Heart left ventricle (tissue), 16 donors: ENCODE measurements around the gene CTNNA3. TPM values are rescaled to one million over a fixed set of nuclear protein-coding genes. Genes with fewer than 3 reads are reported as not detected.

ENCODE experiments used
- ATAC-seq, 4 donors: fragments of 200-7000 bp; cut with Tn5 transposase; one replicate each; pipeline ENCODE4 v1.9.1; 2020 to 2022; ENCODE audit warnings: moderate library complexity in 4 of 4, mild to moderate bottlenecking in 3 of 4, moderate number of reproducible peaks in 1 of 4
- DNase-seq, 5 donors: peaks; one replicate each; pipeline ENCODE4 v3.0.0-alpha.2; 2020
- H3K27ac ChIP-seq, 12 donors: fragments of 200-600 bp; sonication (generic) in 4 of 12; one replicate each; pipeline versions ENCODE4 v1.5.0 to v1.8.0; 2016 to 2022; ENCODE audit warnings: mild to moderate bottlenecking in 2 of 12
- H3K27me3 ChIP-seq, 9 donors: fragments of 200-600 bp; sonication (generic) in 2 of 9; one replicate each; pipeline versions ENCODE4 v1.5.1 to v1.8.0; 2016 to 2022; ENCODE audit warnings: mild to moderate bottlenecking in 3 of 9
- H3K36me3 ChIP-seq, 9 donors: fragments of 200-600 bp; sonication (generic) in 2 of 9; one replicate each; pipeline versions ENCODE4 v1.5.0 to v1.8.0; 2018 to 2022; ENCODE audit warnings: mild to moderate bottlenecking in 2 of 9
- H3K4me1 ChIP-seq, 12 donors: fragments of 200-600 bp; sonication (generic) in 4 of 12; one replicate each; pipeline versions ENCODE4 v1.5.0 to v1.8.0; 2016 to 2022; ENCODE audit warnings: mild to moderate bottlenecking in 3 of 12
- H3K4me3 ChIP-seq, 12 donors: fragments of 200-600 bp; sonication (generic) in 4 of 12; one replicate each; pipeline versions ENCODE4 v1.5.0 to v1.8.0; 2017 to 2022; ENCODE audit warnings: mild to moderate bottlenecking in 9 of 12, moderate library complexity in 4 of 12
- H3K9me3 ChIP-seq, 12 donors: fragments of 200-600 bp; sonication (generic) in 4 of 12; one replicate each; pipeline versions ENCODE4 v1.5.0 to v1.8.0; 2016 to 2022; ENCODE audit warnings: mild to moderate bottlenecking in 1 of 12
- POLR2A ChIP-seq, 2 donors: fragments of 450-650 bp; IDR thresholded peaks; one replicate each; pipeline ENCODE4 v1.6.1; 2017; ENCODE audit warnings: antibody characterized with exemption in 2 of 2, mild to moderate bottlenecking in 2 of 2, moderate library complexity in 2 of 2
- WGBS, 4 donors: extraction: QIAGEN DNeasy Blood & Tissue Kit in 2 of 4; methylation state at CpG; one replicate each; pipeline versions ENCODE4 v1.1.5 to v1.1.7; 2013 to 2018; 5-methylcytosine and 5-hydroxymethylcytosine counted together
- intact Hi-C, 10 donors: fragments of 100-400 bp; cut with DNase I; formaldehyde crosslinking; loops; one replicate each; pipeline versions ENCODE4 v1.11.1 to v1.14.2; 2022
- polyA plus RNA-seq, 2 donors: library from polyadenylated mRNA; stranded (reverse); fragments of 200-250 nt; gene quantifications; one replicate each; pipeline ENCODE4 v1.2.3, GENCODE V29; 2013
- total RNA-seq, 9 donors: library from RNA; depleted of rRNA in 2 of 9; stranded (reverse); fragments of >200 nt in 2 of 9; fragmentation: NEBNext Ultra II Directional in 3 of 9; extraction: Animal tissue kit (Norgen Biotek cat#: 25700) in 3 of 9; gene quantifications; one replicate each; pipeline versions ENCODE4 v1.1.0 to v1.2.4, GENCODE V29; 2016 to 2023
- TF ChIP-seq, protein P1 (sequence below), 12 donors: fragments of 200-600 bp; sonication (generic) in 4 of 12; IDR thresholded peaks; one replicate each; pipeline versions ENCODE4 v1.5.0 to v1.8.0; 2018 to 2022; ENCODE audit warnings: antibody characterized with exemption in 12 of 12, mild to moderate bottlenecking in 5 of 12
- donor health status: ischemic (EF 13 %, LVEDD 7.1; RV severe dilation, severe dysfunction).
- donor health status: healthy with polysubstance abuse.
- donor health status: DM: no; HTN: yes; CAD: no.
- donor health status: DM: no; HTN: no; CAD: no.
- donor health status: ischemic (EF 25% LVEDD 6.9; RV normal size, moderate dysfunction).
- donor health status: ischemic (EF 25% LVEDD 5.7; RV mildly dilated, moderate dysfunction).
- donor health status: healthy.
- donor health status: DM: yes; HTN: yes; CAD: no.
- donor health status: ischemic (EF 35%, LVEDD 5.7; RV mildly dilated, moderate dysfunction).
- donor health status: nonischemic (EF 11% LVEDD 7.7; RV severe dilation, severe dysfunction).
- donor health status: DM: yes; HTN: yes; CAD: no.
- donor health status: PGD.
- donor health status: ischemic (EF 29% LVEDD 5.4; RV normal size, mild dysfunction).
- donor health status: nonischemic (EF 23%, LVEDD 6.1; RV moderate dilation, normal function).

Gene CTNNA3
- total and polyA plus RNA-seq, 11 donors = 4.8 to 200 (median 99.0) TPM

DNA sequence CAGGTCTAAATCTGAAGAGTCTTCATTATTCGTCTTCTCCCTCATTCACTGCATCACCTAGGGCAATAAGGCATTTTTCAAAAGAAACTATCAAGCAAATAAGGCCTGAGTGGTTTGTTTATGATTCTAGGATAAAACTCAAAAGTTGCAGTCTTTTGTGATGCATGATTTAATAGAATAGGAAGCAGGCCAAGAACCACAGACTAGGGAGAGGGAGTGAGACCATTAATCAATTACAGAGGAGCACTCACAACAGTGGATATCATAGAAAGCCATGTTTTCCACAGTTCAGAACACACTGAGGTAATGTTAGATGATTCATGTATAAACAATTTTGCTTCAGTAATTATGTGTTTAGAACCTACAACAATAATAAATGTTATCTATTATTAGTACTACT is 858.0 kb downstream of the CTNNA3 start:
- 91 to 100% (median 94%) methylated on average over 1 of the region's 1 CpG for WGBS, 4 donors
- ATAC-seq = no peak
- Histone ChIP-seq H3K36me3 (no peaks in the 10 kb centered on the region), H3K27ac (no peak overlapping the region), H3K9me3 (no peaks in the 10 kb centered on the region), H3K4me1 (peaks cover 0 to 26% (median 2%) of the 10 kb centered on the region in 12 donors), H3K4me3 (no peak overlapping the region), H3K27me3 (no peaks in the 10 kb centered on the region)
- TF ChIP-seq, protein P1, sequence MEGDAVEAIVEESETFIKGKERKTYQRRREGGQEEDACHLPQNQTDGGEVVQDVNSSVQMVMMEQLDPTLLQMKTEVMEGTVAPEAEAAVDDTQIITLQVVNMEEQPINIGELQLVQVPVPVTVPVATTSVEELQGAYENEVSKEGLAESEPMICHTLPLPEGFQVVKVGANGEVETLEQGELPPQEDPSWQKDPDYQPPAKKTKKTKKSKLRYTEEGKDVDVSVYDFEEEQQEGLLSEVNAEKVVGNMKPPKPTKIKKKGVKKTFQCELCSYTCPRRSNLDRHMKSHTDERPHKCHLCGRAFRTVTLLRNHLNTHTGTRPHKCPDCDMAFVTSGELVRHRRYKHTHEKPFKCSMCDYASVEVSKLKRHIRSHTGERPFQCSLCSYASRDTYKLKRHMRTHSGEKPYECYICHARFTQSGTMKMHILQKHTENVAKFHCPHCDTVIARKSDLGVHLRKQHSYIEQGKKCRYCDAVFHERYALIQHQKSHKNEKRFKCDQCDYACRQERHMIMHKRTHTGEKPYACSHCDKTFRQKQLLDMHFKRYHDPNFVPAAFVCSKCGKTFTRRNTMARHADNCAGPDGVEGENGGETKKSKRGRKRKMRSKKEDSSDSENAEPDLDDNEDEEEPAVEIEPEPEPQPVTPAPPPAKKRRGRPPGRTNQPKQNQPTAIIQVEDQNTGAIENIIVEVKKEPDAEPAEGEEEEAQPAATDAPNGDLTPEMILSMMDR (IDR thresholded peaks at IDR 0.05) = no peak
- no peak for TF ChIP-seq POLR2A (IDR thresholded peaks at IDR 0.05)
- intact Hi-C loops = no loop called here
- DNase-seq = no peak

DNA sequence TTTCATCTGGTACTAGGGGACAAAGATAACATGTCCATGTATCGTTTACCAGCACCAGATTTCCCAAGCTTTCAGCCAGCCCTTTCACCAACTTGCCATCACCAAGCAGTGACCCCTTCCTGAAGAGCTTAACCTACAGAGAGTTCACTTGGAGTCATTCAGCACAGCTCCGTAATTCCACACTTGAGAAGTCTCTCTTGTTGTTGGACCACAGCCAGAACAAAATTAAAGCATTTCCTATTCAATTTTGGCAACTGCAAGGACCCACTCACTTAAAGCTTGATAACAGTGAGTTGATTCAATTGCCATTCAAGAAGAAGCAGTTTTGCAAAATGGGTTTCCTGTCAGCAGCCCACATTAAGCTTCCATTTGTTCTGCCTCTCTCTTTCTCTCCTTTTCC is 858.7 kb downstream of the CTNNA3 start:
- ATAC-seq = peak in 1 of 4 donors; percentile 42
- Histone ChIP-seq H3K36me3 (no peaks in the 10 kb centered on the region), H3K27me3 (no peaks in the 10 kb centered on the region), H3K27ac (no peak overlapping the region), H3K4me1 (peaks cover 0 to 26% (median 2%) of the 10 kb centered on the region in 12 donors), H3K9me3 (no peaks in the 10 kb centered on the region), H3K4me3 (no peak overlapping the region)
- no peak for DNase-seq
- intact Hi-C loops = no loop called here
- 6 to 15% (median 6%) methylated on average over 2 of the region's 2 CpGs for WGBS, 4 donors
- TF ChIP-seq, protein P1 (IDR thresholded peaks at IDR 0.05) = no peak
- no peak for TF ChIP-seq POLR2A (IDR thresholded peaks at IDR 0.05)

DNA sequence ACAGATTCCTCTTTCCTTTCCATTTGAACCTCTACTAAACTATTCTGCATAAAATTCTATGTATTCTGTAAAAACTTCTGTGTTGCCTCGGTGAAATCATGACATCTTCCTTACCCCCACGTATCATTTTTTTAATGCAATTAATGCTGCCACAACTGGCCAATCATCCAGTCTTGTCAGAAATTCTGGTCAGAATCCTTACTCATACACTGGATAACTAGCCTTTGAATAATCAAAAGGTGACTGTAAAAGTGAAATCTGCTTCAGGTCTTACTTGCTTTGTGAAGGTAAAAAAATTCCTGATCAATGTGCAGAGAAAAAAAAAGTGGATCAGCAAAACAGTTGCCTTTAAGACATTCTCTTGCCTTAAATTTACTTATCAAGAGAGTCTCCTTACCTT is 859.2 kb downstream of the CTNNA3 start:
- Histone ChIP-seq H3K4me3 (no peak overlapping the region), H3K27ac (no peak overlapping the region), H3K4me1 (peaks cover 0 to 26% (median 2%) of the 10 kb centered on the region in 12 donors), H3K27me3 (no peaks in the 10 kb centered on the region), H3K36me3 (no peaks in the 10 kb centered on the region), H3K9me3 (no peaks in the 10 kb centered on the region)
- intact Hi-C loops = no loop called here
- TF ChIP-seq, protein P1 (IDR thresholded peaks at IDR 0.05) = no peak
- TF ChIP-seq POLR2A (IDR thresholded peaks at IDR 0.05) = no peak
- WGBS, 4 donors = 77 to 81% (median 78%) methylated on average over 2 of the region's 2 CpGs
- no peak for ATAC-seq
- no peak for DNase-seq

DNA sequence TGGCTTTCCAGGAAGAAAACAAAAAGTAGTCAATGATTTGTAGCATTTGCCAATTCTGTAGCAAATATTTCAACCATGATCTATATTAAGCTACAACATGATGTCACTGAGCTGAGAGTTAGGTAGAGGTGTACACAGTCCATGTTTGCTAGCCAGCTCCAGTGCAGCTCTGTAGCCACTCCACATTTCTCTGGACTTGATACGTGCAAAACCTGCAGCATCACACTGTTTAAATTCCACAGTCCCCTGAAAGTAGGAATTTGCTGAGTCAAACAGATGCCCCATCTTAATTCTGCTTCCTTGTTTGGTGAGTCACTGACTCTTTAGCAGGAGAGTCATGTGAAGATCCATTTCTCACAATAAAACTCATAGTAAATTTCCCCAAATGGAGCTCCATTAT is 859.9 kb downstream of the CTNNA3 start:
- WGBS, 4 donors = 50 to 69% (median 63%) methylated on average over 1 of the region's 1 CpG
- H3K27ac ChIP-seq = no peak overlapping the region
- DNase-seq (no peak), ATAC-seq (peak in 1 of 4 donors; percentile 52)
- H3K4me1 ChIP-seq = peaks cover 0 to 26% (median 2%) of the 10 kb centered on the region in 12 donors
- intact Hi-C loops = no loop called here
- H3K4me3 ChIP-seq = no peak overlapping the region
- H3K9me3 ChIP-seq = no peaks in the 10 kb centered on the region
- H3K27me3 ChIP-seq = no peaks in the 10 kb centered on the region
- TF ChIP-seq, protein P1 (IDR thresholded peaks at IDR 0.05) = no peak
- TF ChIP-seq POLR2A (IDR thresholded peaks at IDR 0.05) = no peak
- H3K36me3 ChIP-seq = no peaks in the 10 kb centered on the region
